ENCODE measurements around the gene CBR3.
A peak's percentile ranks its signal among the peaks of the same experiment; 100 is the strongest.

DNA sequence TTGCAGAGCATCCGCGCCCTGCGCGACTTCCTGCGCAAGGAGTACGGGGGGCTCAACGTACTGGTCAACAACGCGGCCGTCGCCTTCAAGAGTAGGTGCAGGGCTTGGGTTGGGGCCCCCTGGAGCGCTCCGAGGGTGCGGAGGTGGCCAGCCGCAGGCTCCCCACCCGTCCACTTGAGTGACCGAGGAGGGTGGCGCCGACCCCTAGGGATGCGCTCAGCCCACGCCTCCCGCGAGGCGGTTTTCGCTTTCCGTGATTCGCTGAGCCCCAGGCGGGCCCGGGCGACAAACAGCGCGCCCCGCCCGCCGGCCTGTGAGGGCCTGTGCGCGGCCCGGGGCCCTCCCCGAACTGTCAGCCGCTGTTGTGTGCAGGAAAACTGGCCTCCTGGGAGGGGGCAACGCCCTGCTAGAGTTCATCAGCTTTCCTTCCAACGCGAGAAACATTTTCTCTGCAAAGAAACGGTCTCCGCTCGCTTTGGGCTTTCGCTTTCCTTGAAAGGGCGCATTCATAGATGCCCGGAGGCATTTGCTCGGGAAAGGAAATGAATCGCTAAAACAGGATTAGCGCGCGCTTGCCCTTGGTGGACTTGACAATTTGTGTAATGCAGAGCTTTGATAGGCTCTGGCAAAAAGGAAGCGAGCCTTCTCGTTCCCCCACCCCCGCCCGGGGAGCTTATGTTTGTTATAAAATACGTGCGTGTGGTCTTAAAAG, 668 bp downstream of the CBR3 start:
- TF ChIP-seq ZNF169 (tag by site-specific recombination; IDR thresholded peaks at IDR 0.05) (no peak), KLF9 (tag by site-specific recombination; IDR thresholded peaks at IDR 0.05; ENCODE audit: low read depth) (no peak; the same call in 1 of the 2 replicates)
- TF ChIP-seq, protein P1, sequence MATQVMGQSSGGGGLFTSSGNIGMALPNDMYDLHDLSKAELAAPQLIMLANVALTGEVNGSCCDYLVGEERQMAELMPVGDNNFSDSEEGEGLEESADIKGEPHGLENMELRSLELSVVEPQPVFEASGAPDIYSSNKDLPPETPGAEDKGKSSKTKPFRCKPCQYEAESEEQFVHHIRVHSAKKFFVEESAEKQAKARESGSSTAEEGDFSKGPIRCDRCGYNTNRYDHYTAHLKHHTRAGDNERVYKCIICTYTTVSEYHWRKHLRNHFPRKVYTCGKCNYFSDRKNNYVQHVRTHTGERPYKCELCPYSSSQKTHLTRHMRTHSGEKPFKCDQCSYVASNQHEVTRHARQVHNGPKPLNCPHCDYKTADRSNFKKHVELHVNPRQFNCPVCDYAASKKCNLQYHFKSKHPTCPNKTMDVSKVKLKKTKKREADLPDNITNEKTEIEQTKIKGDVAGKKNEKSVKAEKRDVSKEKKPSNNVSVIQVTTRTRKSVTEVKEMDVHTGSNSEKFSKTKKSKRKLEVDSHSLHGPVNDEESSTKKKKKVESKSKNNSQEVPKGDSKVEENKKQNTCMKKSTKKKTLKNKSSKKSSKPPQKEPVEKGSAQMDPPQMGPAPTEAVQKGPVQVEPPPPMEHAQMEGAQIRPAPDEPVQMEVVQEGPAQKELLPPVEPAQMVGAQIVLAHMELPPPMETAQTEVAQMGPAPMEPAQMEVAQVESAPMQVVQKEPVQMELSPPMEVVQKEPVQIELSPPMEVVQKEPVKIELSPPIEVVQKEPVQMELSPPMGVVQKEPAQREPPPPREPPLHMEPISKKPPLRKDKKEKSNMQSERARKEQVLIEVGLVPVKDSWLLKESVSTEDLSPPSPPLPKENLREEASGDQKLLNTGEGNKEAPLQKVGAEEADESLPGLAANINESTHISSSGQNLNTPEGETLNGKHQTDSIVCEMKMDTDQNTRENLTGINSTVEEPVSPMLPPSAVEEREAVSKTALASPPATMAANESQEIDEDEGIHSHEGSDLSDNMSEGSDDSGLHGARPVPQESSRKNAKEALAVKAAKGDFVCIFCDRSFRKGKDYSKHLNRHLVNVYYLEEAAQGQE (tag by site-specific recombination; IDR thresholded peaks at IDR 0.05), result peak; percentile 28; the same call in 1 of the 2 replicates
- TF ChIP-seq, protein P2, sequence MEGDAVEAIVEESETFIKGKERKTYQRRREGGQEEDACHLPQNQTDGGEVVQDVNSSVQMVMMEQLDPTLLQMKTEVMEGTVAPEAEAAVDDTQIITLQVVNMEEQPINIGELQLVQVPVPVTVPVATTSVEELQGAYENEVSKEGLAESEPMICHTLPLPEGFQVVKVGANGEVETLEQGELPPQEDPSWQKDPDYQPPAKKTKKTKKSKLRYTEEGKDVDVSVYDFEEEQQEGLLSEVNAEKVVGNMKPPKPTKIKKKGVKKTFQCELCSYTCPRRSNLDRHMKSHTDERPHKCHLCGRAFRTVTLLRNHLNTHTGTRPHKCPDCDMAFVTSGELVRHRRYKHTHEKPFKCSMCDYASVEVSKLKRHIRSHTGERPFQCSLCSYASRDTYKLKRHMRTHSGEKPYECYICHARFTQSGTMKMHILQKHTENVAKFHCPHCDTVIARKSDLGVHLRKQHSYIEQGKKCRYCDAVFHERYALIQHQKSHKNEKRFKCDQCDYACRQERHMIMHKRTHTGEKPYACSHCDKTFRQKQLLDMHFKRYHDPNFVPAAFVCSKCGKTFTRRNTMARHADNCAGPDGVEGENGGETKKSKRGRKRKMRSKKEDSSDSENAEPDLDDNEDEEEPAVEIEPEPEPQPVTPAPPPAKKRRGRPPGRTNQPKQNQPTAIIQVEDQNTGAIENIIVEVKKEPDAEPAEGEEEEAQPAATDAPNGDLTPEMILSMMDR (tag by site-specific recombination; IDR thresholded peaks at IDR 0.05), result no peak
